ENCODE data around the gene B3GNT4. TPM values are rescaled to one million over a fixed set of nuclear protein-coding genes. Genes with fewer than 3 reads are reported as not detected.

Gene B3GNT4
- total RNA-seq, 3 donors from 2014 or later: 0.26 to 0.82 (median 0.66) TPM

DNA sequence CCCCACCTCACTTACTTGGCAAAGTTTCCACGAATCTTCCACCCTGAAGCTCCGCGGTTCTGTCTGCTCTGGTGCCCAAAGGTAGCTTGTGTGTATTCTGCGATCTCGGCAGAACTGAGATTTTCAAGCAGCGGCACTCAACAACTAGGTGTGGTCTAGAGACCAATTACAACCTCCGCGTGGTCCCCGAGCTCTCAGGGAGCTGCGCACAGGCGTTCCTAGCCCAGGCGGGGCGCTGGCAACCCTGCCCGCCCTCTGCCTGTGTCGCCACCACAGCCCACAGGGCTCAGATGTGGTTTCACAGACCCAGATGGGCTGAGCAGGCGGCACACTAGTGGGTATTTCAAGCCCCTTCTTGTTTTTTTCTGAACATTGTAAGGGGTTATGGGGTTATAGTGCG, 23.8 kb downstream of the B3GNT4 start:
- H3K9me3 ChIP-seq: no peaks in the 10 kb centered on the region
- peaks cover 5% of the 10 kb centered on the region for H3K36me3 ChIP-seq (ENCODE audit: low read depth)
- TF ChIP-seq, protein P1, sequence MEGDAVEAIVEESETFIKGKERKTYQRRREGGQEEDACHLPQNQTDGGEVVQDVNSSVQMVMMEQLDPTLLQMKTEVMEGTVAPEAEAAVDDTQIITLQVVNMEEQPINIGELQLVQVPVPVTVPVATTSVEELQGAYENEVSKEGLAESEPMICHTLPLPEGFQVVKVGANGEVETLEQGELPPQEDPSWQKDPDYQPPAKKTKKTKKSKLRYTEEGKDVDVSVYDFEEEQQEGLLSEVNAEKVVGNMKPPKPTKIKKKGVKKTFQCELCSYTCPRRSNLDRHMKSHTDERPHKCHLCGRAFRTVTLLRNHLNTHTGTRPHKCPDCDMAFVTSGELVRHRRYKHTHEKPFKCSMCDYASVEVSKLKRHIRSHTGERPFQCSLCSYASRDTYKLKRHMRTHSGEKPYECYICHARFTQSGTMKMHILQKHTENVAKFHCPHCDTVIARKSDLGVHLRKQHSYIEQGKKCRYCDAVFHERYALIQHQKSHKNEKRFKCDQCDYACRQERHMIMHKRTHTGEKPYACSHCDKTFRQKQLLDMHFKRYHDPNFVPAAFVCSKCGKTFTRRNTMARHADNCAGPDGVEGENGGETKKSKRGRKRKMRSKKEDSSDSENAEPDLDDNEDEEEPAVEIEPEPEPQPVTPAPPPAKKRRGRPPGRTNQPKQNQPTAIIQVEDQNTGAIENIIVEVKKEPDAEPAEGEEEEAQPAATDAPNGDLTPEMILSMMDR (IDR thresholded peaks at IDR 0.05): no peak
- intact Hi-C loops (cut with DNase I, micrococcal nuclease): no loop called here
- ATAC-seq (no peak), DNase-seq (peak in 2 of 3 donors; percentile 34 to 60)
- H3K4me1 ChIP-seq (ENCODE audit: low read depth): peaks cover 16% of the 10 kb centered on the region
- H3K4me3 ChIP-seq: no peak overlapping the region

DNA sequence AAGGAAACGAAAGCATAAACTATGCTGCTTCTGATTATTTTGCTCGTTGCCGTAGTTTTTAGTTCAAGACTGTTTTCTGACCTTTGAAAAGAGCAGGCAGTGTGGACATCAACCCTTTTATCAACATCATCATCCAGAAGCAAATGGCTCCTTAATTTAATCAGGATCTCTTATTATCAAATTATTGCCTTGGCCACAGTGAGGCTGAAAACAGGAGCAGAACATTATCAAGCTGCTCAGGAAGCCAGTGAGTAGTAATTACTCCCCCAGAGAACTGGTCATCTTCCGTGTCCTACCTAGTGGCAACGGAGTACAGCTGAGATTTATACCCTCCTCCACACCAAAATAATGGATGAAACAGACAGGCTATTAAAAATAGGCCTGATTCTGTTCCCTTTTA, 24.6 kb downstream of the B3GNT4 start:
- no peaks in the 10 kb centered on the region for H3K9me3 ChIP-seq
- intact Hi-C loops (cut with DNase I, micrococcal nuclease): no loop called here
- no peak overlapping the region for H3K4me3 ChIP-seq
- H3K4me1 ChIP-seq (ENCODE audit: low read depth): peaks cover 16% of the 10 kb centered on the region
- DNase-seq (no peak), ATAC-seq (no peak)
- H3K36me3 ChIP-seq (ENCODE audit: low read depth): peaks cover 5% of the 10 kb centered on the region
- TF ChIP-seq, protein P1 (IDR thresholded peaks at IDR 0.05): no peak

DNA sequence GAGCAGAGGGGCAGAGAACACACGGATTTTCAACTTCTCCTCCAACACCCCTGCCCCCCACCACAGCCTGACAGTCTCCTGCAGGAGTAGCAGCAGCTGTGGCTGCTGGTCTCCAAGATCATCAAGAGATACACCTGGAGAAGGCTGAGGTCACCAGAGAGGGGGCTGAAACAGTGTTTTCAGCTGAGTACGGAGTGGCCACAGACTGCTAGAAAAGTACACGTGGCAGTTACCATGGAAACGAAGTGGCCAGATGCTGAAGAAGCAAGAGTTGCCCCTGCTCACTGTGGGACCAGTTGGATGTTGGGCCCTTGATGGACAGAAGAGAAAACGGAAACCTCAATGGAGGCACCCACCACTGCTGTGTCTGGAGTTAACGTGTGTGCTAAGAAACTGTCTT, 27.3 kb downstream of the B3GNT4 start:
- H3K36me3 ChIP-seq (ENCODE audit: low read depth): peaks cover 5% of the 10 kb centered on the region
- intact Hi-C loops (cut with DNase I, micrococcal nuclease): no loop called here
- TF ChIP-seq, protein P1 (IDR thresholded peaks at IDR 0.05): no peak

GRCh38 chr12:122232691-122233090, 29.2 kb downstream of the B3GNT4 start:
- no peak for DNase-seq
- H3K36me3 ChIP-seq (ENCODE audit: low read depth): peaks cover 5% of the 10 kb centered on the region
- TF ChIP-seq, protein P1 (IDR thresholded peaks at IDR 0.05): no peak
- H3K9me3 ChIP-seq: no peaks in the 10 kb centered on the region
- ATAC-seq: no peak
- intact Hi-C loops (cut with DNase I, micrococcal nuclease): no loop called here
- H3K4me3 ChIP-seq: no peak overlapping the region
- no peaks in the 10 kb centered on the region for H3K4me1 ChIP-seq (ENCODE audit: low read depth)

More for the DNA sequence above, 27.3 kb downstream of the B3GNT4 start:
- ATAC-seq (no peak), DNase-seq (no peak)
- Histone ChIP-seq H3K4me1 (ENCODE audit: low read depth) (peaks cover 6% of the 10 kb centered on the region), H3K9me3 (no peaks in the 10 kb centered on the region), H3K4me3 (no peak overlapping the region)

DNA sequence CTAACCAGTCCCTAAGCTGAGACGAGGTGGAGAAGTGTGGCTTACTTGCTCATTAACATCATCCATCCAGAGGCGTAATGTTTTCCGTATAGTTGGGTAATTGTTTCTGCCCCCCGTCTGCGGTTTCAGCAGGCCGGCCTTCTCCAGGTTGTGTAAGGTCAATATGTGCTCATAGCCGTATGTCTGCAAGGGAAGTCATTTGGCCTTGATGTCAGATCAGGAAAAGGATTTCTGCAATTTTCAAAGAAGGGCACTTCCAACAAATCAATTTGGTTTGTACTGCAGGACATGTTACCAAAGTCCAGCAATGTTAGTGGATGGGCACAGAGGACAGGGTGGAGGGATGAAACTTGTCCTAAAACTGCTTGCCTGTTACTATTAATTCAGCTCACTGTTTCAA, 32.2 kb downstream of the B3GNT4 start:
- TF ChIP-seq, protein P1 (IDR thresholded peaks at IDR 0.05): no peak
- Histone ChIP-seq H3K9me3 (no peaks in the 10 kb centered on the region), H3K36me3 (ENCODE audit: low read depth) (peaks cover 5% of the 10 kb centered on the region), H3K4me1 (ENCODE audit: low read depth) (no peaks in the 10 kb centered on the region), H3K4me3 (no peak overlapping the region)
- ATAC-seq (no peak), DNase-seq (no peak)
- intact Hi-C loops (cut with DNase I, micrococcal nuclease): no loop called here

DNA sequence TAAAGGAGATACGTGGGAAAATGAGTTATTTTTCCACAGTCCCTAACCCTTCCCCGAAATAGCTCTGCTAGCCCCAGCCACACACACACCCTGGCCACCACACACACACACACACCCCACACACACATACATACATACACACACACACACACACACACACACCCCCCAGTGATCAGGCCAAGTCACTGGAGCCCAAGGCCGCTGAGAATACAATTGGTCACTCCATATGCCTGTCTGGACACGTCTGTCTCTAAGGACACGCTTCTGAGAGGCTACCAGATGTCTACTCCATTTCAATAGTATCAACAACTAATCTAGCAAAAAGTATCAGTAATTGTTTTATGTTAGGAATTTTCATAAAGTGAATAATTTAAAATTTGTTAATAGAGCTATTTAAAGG, 35.4 kb downstream of the B3GNT4 start:
- ATAC-seq (no peak), DNase-seq (no peak)
- no peaks in the 10 kb centered on the region for H3K9me3 ChIP-seq
- no peaks in the 10 kb centered on the region for H3K4me1 ChIP-seq (ENCODE audit: low read depth)
- peaks cover 5% of the 10 kb centered on the region for H3K36me3 ChIP-seq (ENCODE audit: low read depth)
- TF ChIP-seq, protein P1 (IDR thresholded peaks at IDR 0.05): no peak
- intact Hi-C loops (cut with DNase I, micrococcal nuclease): no loop called here
- H3K4me3 ChIP-seq: no peak overlapping the region
